ENCODE results near the gene THG1L.

GRCh38 chr5:157730900-157731271 lies 334 bp upstream of the THG1L start:
- TF ChIP-seq CTCF (IDR thresholded peaks at IDR 0.05) (no peak), POLR2A (IDR thresholded peaks at IDR 0.05) (no peak), POLR2AphosphoS5 (IDR thresholded peaks at IDR 0.05) (no peak), EP300 (IDR thresholded peaks at IDR 0.05) (no peak)

All from upper lobe of left lung (tissue), 4 donors.